Measurements from ENCODE around the gene IKZF5.

DNA sequence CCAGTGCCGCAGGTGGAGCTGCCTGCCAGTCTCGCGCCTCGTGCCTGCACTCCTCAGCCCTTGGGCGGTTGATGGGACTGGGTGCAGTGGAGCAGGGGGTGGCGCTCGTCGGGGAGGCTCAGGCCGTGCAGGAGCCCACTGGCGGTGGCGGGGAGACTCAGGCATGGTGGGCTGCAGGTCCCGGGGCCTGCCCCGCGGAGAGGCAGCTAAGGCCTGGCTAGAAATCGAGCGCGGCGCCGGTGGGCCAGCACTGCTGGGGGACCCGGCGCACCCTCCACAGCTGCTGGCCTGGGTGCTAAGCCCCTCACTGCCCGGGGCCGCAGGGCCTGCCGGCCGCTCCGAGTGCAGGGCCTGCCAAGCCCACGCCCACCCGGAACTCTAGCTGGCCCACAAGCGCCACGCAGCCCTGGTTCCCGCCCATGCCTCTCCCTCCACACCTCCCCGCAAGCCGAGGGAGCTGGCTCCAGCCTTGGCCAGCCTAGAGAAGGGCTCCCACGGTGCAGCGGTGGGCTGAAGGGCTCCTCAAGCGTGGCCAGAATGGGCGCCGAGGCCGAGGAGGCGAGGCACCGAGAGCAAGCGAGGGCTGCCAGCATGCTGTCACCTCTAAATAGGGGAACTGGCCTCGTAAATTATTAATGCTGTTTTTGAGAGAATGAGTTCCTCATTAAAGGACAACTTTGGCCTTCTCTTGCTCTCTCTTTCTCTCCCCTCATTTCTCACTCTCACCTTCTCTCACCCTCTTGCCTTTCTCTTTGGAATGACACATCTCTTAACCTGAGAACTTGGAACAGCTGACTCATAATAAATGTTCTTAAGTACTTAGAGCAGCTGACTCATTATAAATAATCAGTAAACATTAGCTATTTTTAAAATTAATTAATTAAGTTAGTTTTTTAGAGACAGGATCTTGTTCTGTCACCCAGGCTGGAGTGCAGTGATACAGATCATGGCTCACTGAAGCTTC lies 5.1 kb upstream of the IKZF5 start:
- TF ChIP-seq CTCF (IDR thresholded peaks at IDR 0.05; ENCODE audit: low read depth, low read length, poor library complexity, severe bottlenecking) (no peak), EZH2phosphoT487 (IDR thresholded peaks at IDR 0.05; ENCODE audit: borderline replicate concordance, low read length) (no peak)

Data from DOHH2 (cell line).